H1 (cell line): ENCODE results near the gene TP53. TPM values are rescaled to one million over a fixed set of nuclear protein-coding genes. Genes with fewer than 3 reads are reported as not detected.

Experiments used
- ASH2L ChIP-seq: fragments of 200-600, 300-600 bp; sonication (generic); IDR thresholded peaks from one replicate; pipeline ENCODE4 v1.7.1; 2017; ENCODE audit warnings: low read length
- CEBPB ChIP-seq: IDR thresholded peaks from 2 replicates; pipeline ENCODE4 v1.6.1; 2012; ENCODE audit warnings: low read depth, low read length
- EGR1 ChIP-seq: IDR thresholded peaks from 2 replicates; pipeline ENCODE4 v1.6.1; 2011; ENCODE audit warnings: low read depth, low read length, borderline replicate concordance
- EP300 ChIP-seq, 2 experiments: IDR thresholded peaks; 1 replicate in 1 of 2; 2 replicates in 1 of 2; pipeline ENCODE4 v1.6.1; 2011 to 2012; ENCODE audit warnings: low read depth in 2 of 2, low read length in 2 of 2, mild to moderate bottlenecking in 2 of 2, borderline replicate concordance in 1 of 2, inconsistent platforms in 1 of 2, moderate library complexity in 1 of 2
- FOSL1 ChIP-seq: IDR thresholded peaks from 2 replicates; pipeline ENCODE4 v1.6.1; 2011; ENCODE audit warnings: mild to moderate bottlenecking, low read depth, low read length, moderate library complexity; ENCODE audit not compliant: insufficient read depth
- HDAC2 ChIP-seq, 2 experiments: fragments of 300-600 bp in 1 of 2; sonication (generic) in 1 of 2; IDR thresholded peaks; 2 replicates each; pipeline ENCODE4 v1.6.1; 2011 to 2012; ENCODE audit warnings: low read depth in 2 of 2, low read length in 2 of 2, mild to moderate bottlenecking in 2 of 2, moderate library complexity in 2 of 2, borderline replicate concordance in 1 of 2, inconsistent platforms in 1 of 2
- NRF1 ChIP-seq: IDR thresholded peaks from 2 replicates; pipeline ENCODE4 v1.6.1; 2011; ENCODE audit warnings: mild to moderate bottlenecking, low read depth, low read length, improper control_type of control experiment
- POU5F1 ChIP-seq: IDR thresholded peaks from 2 replicates; pipeline ENCODE4 v1.6.1; 2011; ENCODE audit warnings: low read depth, mild to moderate bottlenecking, low read length, moderate library complexity
- SIN3A ChIP-seq, 2 experiments: IDR thresholded peaks in 1 of 2; conservative IDR thresholded peaks in 1 of 2; 2 replicates each; pipeline ENCODE4 v1.6.1; 2011 to 2012; ENCODE audit warnings: low read length in 2 of 2, improper control_type of control experiment in 1 of 2, low read depth in 1 of 2, mild to moderate bottlenecking in 1 of 2
- TAF7 ChIP-seq: optimal IDR thresholded peaks from 2 replicates; pipeline ENCODE3; 2011; ENCODE audit warnings: low read depth, mild to moderate bottlenecking, inconsistent platforms, low read length, moderate library complexity, borderline replicate concordance
- USF2 ChIP-seq: IDR thresholded peaks from 2 replicates; pipeline ENCODE4 v1.6.1; 2011; ENCODE audit warnings: low read length, improper control_type of control experiment
- polyA plus RNA-seq, 7 experiments: library from polyadenylated mRNA; depleted of rRNA in 3 of 7; stranded (reverse) in 5 of 7; unstranded in 2 of 7; fragments of >200 nt in 5 of 7; fragments of 200-250 nt in 2 of 7; gene quantifications; 1 replicate in 5 of 7; 2 replicates in 1 of 7; 4 replicates in 1 of 7; pipeline versions ENCODE4 v1.2.1 to v1.2.3, GENCODE V29; 2011 to 2013; ENCODE audit warnings: missing spikeins in 2 of 7, mixed read lengths in 2 of 7
- total RNA-seq: library from RNA; stranded (reverse); fragmentation: NEBNext Ultra II Directional; extraction: Animal tissue kit (Norgen Biotek cat#: 25700); gene quantifications from 2 replicates; pipeline ENCODE4 v1.2.1, GENCODE V29; 2021

TP53 gene
- total and polyA plus RNA-seq, 2 of the 8 experiments (the other 6 are each of a cell fraction or from before 2014, with no cell fraction given) = 143 to 198 TPM

- TF ChIP-seq POU5F1 (no peak), TAF7 (peak; percentile 97), FOSL1 (no peak), EGR1 (peak; percentile 29; the same call in 1 of the 2 replicates), NRF1 (no peak), EP300 (IDR thresholded peaks at IDR 0.05; ENCODE audit: borderline replicate concordance in 1 of 2, low read depth in 2 of 2, low read length in 2 of 2) (0 out of 3 replicates have a peak, but pooled peaks of 1 of the 2 experiments have one; percentile 67), CEBPB (no peak), HDAC2 (IDR thresholded peaks at IDR 0.05; ENCODE audit: borderline replicate concordance in 1 of 2, low read depth in 2 of 2, low read length in 2 of 2) (peak in 1 of 2 experiments; percentile 67; a peak in 1 of 4 replicates), ASH2L (peak; percentile 99), USF2 (no peak), SIN3A (conservative IDR thresholded peaks at IDR 0.05 in 1 of 2, IDR thresholded peaks at IDR 0.05 in 1 of 2; ENCODE audit: low read depth in 1 of 2, low read length in 2 of 2) (peak; percentile 77 to 84; a peak in 3 of 4 replicates)
Measured at GRCh38 chr17:7656958-7657609, 30.2 kb downstream of the TP53 start (continued).
